ENCODE data around the gene TMEM41B. TPM values are rescaled to one million over a fixed set of nuclear protein-coding genes. Genes with fewer than 3 reads are reported as not detected.
"Not testable (repeated sequence)": the region's sequence is repeated elsewhere in the genome, so short reads cannot be mapped to it uniquely, and the experiment has no call there.

The TMEM41B gene
- total RNA-seq, 6 experiments from 2014 or later, result 14.4 to 30.0 (median 23.2) TPM

- no peaks in the 10 kb centered on the region for H3K36me3 ChIP-seq
- no peak for ATAC-seq
- no peak for TF ChIP-seq CTCF (IDR thresholded peaks at IDR 0.05)
- no peak for TF ChIP-seq POLR2A (IDR thresholded peaks at IDR 0.05)
- no peak for DNase-seq
- H3K4me3 ChIP-seq, result no peak overlapping the region
- intact Hi-C loops (cut with DNase I), result no loop called here
- no peaks in the 10 kb centered on the region for H3K9me3 ChIP-seq
- H3K27ac ChIP-seq, result no peak overlapping the region
- H3K27me3 ChIP-seq, result no peaks in the 10 kb centered on the region
- no peaks in the 10 kb centered on the region for H3K4me1 ChIP-seq
- 69% methylated on average over 3 of the region's 6 CpGs for WGBS (ENCODE audit: insufficient coverage, low coverage, low lambda C conversion rate, missing lambda C conversion rate)
Measured at GRCh38 chr11:9351321-9351881, 37.0 kb upstream of the TMEM41B start.

GRCh38 chr11:9347779-9348178, 33.4 kb upstream of the TMEM41B start:
- intact Hi-C loops (cut with DNase I); H3K4me3 ChIP-seq; H3K36me3 ChIP-seq; H3K9me3 ChIP-seq; DNase-seq; ATAC-seq; H3K27me3 ChIP-seq; H3K27ac ChIP-seq; H3K4me1 ChIP-seq: not testable (repeated sequence)
- whole genome bisulfite sequencing (ENCODE audit: insufficient coverage, low coverage, low lambda C conversion rate, missing lambda C conversion rate), result 63% methylated on average over 3 of the region's 4 CpGs

- no peak for DNase-seq
- no peaks in the 10 kb centered on the region for H3K9me3 ChIP-seq
- intact Hi-C loops (cut with DNase I), result no loop called here
Measured at GRCh38 chr11:9347100-9347499, 32.7 kb upstream of the TMEM41B start.

GRCh38 chr11:9344061-9344680, 29.8 kb upstream of the TMEM41B start:
- ATAC-seq (no peak), DNase-seq (no peak)
- Histone ChIP-seq H3K36me3 (no peaks in the 10 kb centered on the region), H3K9me3 (no peaks in the 10 kb centered on the region), H3K27ac (no peak overlapping the region), H3K4me1 (peaks cover 0 to 2% (median 0%) of the 10 kb centered on the region in 4 donors), H3K27me3 (no peaks in the 10 kb centered on the region), H3K4me3 (no peak overlapping the region)
- WGBS (ENCODE audit: insufficient coverage, low coverage, low lambda C conversion rate, missing lambda C conversion rate), result 59% methylated on average over 3 of the region's 3 CpGs
- no peak for TF ChIP-seq POLR2A (IDR thresholded peaks at IDR 0.05)
- no peak for TF ChIP-seq CTCF (IDR thresholded peaks at IDR 0.05)
- intact Hi-C loops (cut with DNase I), result no loop called here

More at GRCh38 chr11:9347100-9347499, 32.7 kb upstream of the TMEM41B start:
- Histone ChIP-seq H3K36me3 (no peaks in the 10 kb centered on the region), H3K27ac (no peak overlapping the region), H3K27me3 (no peaks in the 10 kb centered on the region), H3K4me3 (no peak overlapping the region), H3K4me1 (no peaks in the 10 kb centered on the region)
- 51% methylated on average over 2 of the region's 2 CpGs for WGBS (ENCODE audit: insufficient coverage, low coverage, low lambda C conversion rate, missing lambda C conversion rate)
- ATAC-seq, result no peak
- TF ChIP-seq POLR2A (IDR thresholded peaks at IDR 0.05), result no peak
- no peak for TF ChIP-seq CTCF (IDR thresholded peaks at IDR 0.05)

- Histone ChIP-seq H3K4me1 (peaks cover 0 to 2% (median 0%) of the 10 kb centered on the region in 4 donors), H3K36me3 (no peaks in the 10 kb centered on the region), H3K27ac (no peak overlapping the region), H3K27me3 (no peaks in the 10 kb centered on the region), H3K4me3 (no peak overlapping the region), H3K9me3 (no peaks in the 10 kb centered on the region)
- no peak for ATAC-seq
- TF ChIP-seq CTCF (IDR thresholded peaks at IDR 0.05) (no peak), POLR2A (IDR thresholded peaks at IDR 0.05) (no peak)
- DNase-seq, result no peak
- intact Hi-C loops (cut with DNase I), result no loop called here
- 46% methylated on average over 4 of the region's 5 CpGs for WGBS (ENCODE audit: insufficient coverage, low coverage, low lambda C conversion rate, missing lambda C conversion rate)
Measured at GRCh38 chr11:9341638-9342178, 27.3 kb upstream of the TMEM41B start.
